Stimulated activated naive B cell treated with anti-CD40 and anti-IgM and Interleukin-4, amounts not matched to agents 10 μg/mL and 1 μg/mL and 100 μg/mL, for 72 hours (primary cell): Measurements from ENCODE around the gene EFS.

Experiments used
- ATAC-seq, 2 donors: fragments of 150-1000 bp; cut with Tn5 transposase; replicated peaks; 2 replicates each; pipeline ENCODE4 v1.10.0; 2021; ENCODE audit warnings: moderate library complexity in 1 of 2
- DNase-seq: peaks from one replicate; pipeline ENCODE4 v3.0.0; 2021
- H3K27ac Mint-ChIP-seq: one replicate; pipeline ENCODE4 v1.8.0; 2022; ENCODE audit warnings: mild to moderate bottlenecking, mixed read lengths
- H3K27me3 Mint-ChIP-seq, 2 donors: one replicate each; pipeline ENCODE4 v1.8.0; 2022; ENCODE audit warnings: mixed read lengths in 2 of 2
- H3K36me3 Mint-ChIP-seq, 2 donors: one replicate each; pipeline ENCODE4 v1.8.0; 2022; ENCODE audit warnings: mixed read lengths in 2 of 2, mild to moderate bottlenecking in 1 of 2
- H3K4me1 Mint-ChIP-seq, 2 donors: one replicate each; pipeline ENCODE4 v1.8.0; 2022; ENCODE audit warnings: mixed read lengths in 2 of 2, mild to moderate bottlenecking in 1 of 2
- H3K4me3 Mint-ChIP-seq, 2 donors: one replicate each; pipeline ENCODE4 v1.8.0; 2022; ENCODE audit warnings: mild to moderate bottlenecking in 2 of 2, mixed read lengths in 2 of 2, moderate library complexity in 1 of 2
- H3K9me3 Mint-ChIP-seq, 2 donors: one replicate each; pipeline ENCODE4 v1.8.0; 2022; ENCODE audit warnings: mixed read lengths in 2 of 2, mild to moderate bottlenecking in 1 of 2

The EFS gene

DNA sequence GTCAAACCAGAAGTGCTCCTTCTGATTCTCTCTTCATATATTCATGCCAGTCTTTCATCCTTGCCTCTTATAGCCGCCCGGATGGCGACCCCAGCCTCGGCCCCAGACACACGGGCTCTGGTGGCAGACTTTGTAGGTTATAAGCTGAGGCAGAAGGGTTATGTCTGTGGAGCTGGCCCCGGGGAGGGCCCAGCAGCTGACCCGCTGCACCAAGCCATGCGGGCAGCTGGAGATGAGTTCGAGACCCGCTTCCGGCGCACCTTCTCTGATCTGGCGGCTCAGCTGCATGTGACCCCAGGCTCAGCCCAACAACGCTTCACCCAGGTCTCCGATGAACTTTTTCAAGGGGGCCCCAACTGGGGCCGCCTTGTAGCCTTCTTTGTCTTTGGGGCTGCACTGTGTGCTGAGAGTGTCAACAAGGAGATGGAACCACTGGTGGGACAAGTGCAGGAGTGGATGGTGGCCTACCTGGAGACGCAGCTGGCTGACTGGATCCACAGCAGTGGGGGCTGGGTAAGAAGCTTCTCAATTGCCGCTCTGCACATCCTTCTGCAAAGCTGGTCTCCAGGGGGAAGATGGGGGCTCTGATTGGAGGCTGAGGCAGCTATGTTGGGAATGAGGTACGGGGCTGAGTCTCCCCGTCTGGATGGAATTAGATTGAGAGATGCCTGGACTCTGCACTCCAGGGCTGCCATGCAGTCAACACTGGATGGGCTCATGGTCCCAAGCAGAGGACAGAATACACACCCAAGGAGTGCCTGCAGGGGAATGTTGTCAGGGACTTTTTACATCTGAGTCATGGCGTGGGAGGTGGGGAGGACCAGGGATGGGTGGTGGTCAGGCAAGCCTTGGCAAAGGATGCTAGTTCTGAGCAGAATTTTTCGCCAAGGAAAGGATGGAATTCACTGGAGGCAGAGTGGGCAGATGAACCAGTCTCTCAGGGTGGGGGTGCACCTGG is 57.0 kb downstream of the EFS start:
- no peak for DNase-seq
- peaks cover 17 to 38% of the 10 kb centered on the region in 2 donors for H3K4me1 Mint-ChIP-seq

DNA sequence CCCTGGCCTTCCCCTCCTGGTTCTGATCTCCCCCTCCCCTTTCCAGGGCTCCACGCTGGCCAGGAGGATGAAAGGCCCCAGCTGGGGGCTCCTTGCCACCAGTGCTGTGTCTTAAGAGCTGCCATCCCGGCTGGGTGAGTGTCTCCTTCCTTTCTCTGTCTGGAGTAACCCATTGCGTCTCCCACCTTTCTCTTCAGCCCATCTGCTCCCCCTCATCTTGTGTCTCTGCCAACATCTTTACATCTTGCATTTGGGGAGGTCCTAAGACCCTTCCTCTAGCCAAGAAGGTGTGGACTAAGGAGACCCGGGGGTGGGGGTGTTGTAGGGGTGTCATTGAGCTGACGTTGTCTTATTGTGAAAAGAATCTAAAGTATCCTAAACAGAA is 57.8 kb downstream of the EFS start:
- no peak for ATAC-seq
- peaks cover 20 to 44% of the 10 kb centered on the region in 2 donors for H3K4me1 Mint-ChIP-seq
- no peaks in the 10 kb centered on the region for H3K9me3 Mint-ChIP-seq
- H3K36me3 Mint-ChIP-seq, result peaks cover 12 to 26% of the 10 kb centered on the region in 2 donors
- H3K4me3 Mint-ChIP-seq, result peak overlapping the region; percentile 80 to 90
- H3K27me3 Mint-ChIP-seq, result no peaks in the 10 kb centered on the region
- no peak for DNase-seq
- peak overlapping the region; percentile 93 for H3K27ac Mint-ChIP-seq

More for the DNA sequence above, 57.0 kb downstream of the EFS start:
- Mint-ChIP-seq H3K4me3 (peak overlapping the region; percentile 80 to 90), H3K27ac (no peak overlapping the region), H3K27me3 (no peaks in the 10 kb centered on the region), H3K36me3 (peaks cover 12 to 26% of the 10 kb centered on the region in 2 donors), H3K9me3 (no peaks in the 10 kb centered on the region)
- ATAC-seq, result no peak

DNA sequence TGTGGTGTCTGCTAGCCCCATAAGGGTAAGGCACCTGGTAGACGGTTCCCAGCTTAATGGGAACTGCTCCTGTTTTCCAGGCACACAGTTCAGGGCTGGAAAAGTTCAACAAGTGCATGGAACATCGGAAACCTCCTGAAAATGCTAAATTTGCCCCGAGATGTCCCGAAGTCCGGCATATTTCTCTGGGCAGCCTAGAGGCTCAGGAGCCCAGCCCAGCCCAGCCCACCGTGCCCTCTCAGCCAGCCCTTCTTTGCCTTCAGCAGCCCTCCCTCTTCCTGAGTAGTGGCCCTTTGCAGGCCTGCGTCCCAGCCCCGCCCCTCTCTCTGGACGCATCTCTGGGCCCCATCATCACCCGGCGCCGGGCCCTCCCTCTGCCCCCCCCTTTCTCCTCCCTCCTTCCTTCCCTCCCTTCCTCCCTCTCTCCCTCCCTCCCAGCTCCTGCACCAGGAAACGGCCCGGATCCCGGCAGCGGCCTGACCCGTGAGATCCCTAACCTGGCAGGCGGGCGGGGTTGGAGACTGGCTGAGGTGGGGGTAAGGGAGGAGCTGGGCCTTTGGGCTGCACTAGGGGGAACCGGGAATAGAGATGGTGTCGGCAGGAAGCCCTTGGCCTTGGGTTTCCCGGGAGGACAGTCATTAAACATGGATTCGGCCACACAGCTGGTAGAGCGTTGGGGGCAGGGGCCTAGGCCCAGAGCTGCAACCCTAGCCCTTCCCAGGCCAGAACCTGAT is 58.4 kb downstream of the EFS start, which contains the start of gene BCL2L2:
Gene BCL2L2, plus strand, starts transcription at position 422 of the 734 bp plus-strand sequence. CDS start 935 bp downstream, outside the sequence.
- Mint-ChIP-seq H3K4me1 (peaks cover 22 to 44% of the 10 kb centered on the region in 2 donors), H3K4me3 (peak within 1 kb of the TSS; percentile 80 to 90), H3K36me3 (peaks cover 12 to 26% of the 10 kb centered on the region in 2 donors), H3K27ac (peak within 1 kb of the TSS; percentile 93), H3K9me3 (no peaks in the 10 kb centered on the region), H3K27me3 (no peaks in the 10 kb centered on the region)
- ATAC-seq (peak; percentile 33 to 36), DNase-seq (peak; percentile 48)
